ENCODE measurements around the gene MAP7.
"Not testable (repeated sequence)": the region's sequence is repeated elsewhere in the genome, so short reads cannot be mapped to it uniquely, and the experiment has no call there.

MAP7 gene

DNA sequence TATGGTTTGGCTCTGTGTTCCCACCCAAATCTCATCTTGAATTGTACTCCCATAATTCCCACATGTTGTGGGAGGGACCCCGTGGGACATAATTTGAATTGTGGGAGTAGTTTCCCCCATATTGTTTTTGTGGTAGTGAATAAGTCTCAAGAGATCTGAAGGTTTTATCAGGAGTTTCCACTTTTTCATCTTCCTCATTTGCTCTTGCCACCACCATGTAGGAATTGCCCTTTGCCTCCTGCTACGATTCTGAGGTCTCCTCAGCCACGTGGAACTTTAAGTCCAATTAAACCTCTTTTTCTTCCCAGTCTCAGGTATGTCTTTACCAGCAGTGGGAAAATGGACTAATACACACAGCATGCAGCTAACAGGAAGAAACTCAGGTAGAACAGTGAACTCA, 151.8 kb downstream of the MAP7 start:
- no peak for DNase-seq (ENCODE audit: low read depth in 2 of 2, low spot score in 1 of 2)

DNA sequence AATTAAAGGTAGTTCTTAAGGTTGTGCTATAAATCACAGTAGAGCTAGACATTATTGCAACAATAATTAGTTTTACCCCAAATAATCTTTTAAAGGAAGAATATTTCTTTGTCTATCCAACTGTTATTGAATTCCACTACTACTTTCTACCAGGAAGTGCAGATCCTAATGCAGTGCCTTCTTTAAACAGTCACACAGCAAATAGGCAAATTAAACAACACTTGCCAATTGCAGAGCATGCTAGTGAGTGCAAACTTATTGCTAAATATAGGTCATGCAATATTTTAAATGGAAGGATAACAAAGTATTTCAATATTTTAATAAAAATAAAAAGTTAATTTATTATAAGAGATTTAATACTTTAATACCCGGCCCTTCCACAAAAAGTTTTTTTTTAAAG, 153.3 kb downstream of the MAP7 start:
- DNase-seq (ENCODE audit: low read depth in 2 of 2, low spot score in 1 of 2): no peak

DNA sequence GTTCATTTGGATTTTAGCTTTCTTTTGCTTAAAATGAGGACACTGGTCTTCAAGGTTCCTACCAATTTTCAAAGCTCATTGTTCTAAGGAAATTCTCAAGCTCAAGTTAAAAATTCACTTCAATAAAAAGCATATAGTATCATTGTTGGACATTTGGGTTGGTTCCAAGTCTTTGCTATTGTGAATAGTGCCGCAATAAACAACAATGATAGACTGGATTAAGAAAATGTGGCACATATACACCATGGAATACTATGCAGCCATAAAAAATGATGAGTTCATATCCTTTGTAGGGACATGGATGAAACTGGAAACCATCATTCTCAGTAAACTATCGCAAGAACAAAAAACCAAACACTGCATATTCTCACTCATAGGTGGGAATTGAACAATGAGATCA, 159.3 kb downstream of the MAP7 start:
- DNase-seq (ENCODE audit: low read depth in 2 of 2, low spot score in 1 of 2): not testable (repeated sequence)

DNA sequence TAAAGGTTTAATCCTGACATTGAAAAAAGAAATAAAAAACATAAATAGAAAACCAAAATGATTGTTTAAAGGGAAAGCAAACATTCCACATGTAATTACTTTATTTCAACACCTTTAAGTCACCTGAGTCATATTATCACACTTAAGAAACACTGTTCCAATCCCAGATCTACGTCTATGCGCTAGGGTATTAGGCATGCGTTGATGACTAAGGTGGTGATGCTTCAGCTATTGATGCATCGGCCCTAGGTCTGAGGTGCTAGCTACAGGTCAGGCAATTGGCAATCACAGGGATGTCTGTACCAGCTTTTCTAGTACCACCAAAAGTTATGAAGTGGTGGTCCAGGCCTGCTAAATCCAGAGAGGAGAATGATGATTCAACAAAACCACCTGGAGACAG, 162.9 kb downstream of the MAP7 start:
- DNase-seq (ENCODE audit: low read depth in 2 of 2, low spot score in 1 of 2): no peak

DNA sequence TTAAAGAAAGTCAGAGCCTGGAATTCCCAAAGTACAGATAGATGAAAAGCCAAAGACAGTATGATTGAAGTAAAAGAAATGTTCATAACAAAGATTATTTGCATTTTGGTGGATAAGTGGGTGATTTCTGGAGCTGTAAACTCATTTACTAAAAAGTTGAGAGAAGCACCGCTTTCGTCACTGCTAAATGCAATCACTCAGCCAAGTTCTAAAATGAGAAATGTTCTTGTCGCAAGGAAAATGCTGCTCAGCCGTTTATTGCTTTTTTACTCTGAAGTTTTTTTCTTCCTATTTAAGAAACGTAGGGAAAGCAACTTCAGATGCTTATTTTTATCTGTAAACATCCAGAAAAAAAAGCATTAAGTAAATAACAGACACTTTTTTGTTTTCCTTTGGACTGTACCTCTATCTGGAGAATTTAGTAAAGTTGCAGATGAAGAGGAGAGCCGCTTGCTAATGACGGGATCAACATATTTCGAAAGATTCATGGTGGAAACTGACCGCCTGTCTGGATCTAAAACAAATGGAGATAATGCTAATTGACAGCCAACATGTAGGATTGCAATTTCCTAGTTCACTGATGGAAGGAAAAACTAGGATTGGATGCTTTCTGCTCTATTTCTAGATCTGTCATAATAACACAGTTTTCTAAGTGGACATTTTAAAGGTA, 166.8 kb downstream of the MAP7 start:
- no peak for DNase-seq (ENCODE audit: low read depth in 2 of 2, low spot score in 1 of 2)

DNA sequence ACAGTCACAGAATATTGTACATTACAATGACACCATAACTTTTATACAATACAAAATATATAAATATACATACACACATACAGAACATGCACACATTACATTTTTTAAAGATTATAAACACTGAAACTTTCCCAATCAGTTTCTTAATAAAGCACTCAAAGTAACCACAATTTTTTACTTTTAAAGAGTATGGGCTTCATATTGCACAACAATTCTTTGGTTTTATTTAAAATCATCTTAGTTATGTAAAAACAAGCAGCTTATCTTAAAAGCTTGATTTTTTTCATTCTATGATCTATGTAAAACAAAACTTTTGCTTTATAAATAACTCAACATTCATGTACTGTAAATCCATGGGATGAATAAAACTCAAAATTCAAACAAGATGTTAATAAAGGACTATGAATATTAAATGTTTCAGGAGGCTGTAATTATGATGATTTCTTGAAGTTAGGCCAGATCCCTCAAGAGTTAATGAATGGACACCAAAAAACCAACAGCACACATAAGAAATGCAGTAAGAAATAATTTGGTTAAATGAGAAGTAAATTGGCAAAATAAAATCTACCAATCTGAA, 167.5 kb downstream of the MAP7 start:
- DNase-seq (ENCODE audit: low read depth in 2 of 2, low spot score in 1 of 2): no peak

DNA sequence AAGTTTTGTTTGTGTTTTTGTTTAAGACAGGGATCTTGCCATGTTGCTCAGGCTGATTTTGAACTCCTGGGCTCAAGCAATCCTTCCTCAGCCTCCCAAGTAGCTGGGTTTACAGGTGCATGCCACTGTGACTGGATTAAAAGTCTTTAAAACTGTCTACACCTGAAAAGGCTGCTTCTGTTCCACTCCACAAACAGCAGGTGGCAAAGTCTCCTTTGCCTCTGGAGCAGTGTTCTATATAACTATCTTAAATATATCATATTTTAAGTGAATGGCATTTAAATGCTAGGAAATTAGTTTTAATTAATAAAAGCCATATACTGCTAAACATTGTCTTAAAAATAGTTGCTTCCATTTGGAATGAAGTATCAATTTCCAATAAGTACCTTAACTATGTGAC, 171.3 kb downstream of the MAP7 start:
- no peak for DNase-seq (ENCODE audit: low read depth in 2 of 2, low spot score in 1 of 2)

DNA sequence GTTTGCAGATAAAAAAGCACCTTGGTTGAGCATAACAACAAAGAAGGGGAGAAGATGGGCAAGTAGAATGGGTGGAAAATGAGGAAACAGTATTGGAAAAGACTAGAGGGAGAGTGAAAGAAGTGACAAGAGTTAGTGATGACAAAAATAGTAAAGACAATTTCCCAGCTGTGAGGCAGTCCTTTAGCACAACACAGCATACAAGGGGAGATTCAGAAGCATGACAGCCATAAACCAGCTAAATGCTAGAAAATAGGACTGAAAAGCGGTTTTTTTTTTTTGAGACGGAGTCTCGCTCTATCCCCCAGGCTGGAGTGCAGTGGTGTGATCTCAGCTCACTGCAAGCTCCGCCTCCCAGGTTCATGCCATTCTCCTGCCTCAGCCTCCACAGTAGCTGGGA, 174.4 kb downstream of the MAP7 start:
- DNase-seq (ENCODE audit: low read depth in 2 of 2, low spot score in 1 of 2): not testable (repeated sequence)

DNA sequence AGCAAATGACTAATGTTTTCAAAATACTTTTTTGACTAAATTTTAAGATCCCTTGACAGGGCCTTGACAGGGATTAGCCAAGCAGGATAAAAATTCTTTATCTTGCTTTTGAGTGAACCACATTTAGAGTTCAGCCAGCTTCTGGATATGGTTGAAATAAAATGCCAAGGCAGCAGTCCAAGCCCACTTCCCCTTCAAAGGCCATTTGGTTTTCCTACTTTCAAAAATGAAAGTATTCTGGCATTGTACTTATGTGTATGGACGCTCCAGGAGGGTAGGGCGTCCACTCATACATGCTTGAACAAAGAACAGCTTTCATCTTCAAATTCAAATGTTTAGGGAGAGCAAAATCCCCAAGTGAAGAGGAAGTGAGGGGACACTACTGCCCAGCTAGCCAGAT, 178.3 kb downstream of the MAP7 start:
- no peak for DNase-seq (ENCODE audit: low read depth in 2 of 2, low spot score in 1 of 2)

DNA sequence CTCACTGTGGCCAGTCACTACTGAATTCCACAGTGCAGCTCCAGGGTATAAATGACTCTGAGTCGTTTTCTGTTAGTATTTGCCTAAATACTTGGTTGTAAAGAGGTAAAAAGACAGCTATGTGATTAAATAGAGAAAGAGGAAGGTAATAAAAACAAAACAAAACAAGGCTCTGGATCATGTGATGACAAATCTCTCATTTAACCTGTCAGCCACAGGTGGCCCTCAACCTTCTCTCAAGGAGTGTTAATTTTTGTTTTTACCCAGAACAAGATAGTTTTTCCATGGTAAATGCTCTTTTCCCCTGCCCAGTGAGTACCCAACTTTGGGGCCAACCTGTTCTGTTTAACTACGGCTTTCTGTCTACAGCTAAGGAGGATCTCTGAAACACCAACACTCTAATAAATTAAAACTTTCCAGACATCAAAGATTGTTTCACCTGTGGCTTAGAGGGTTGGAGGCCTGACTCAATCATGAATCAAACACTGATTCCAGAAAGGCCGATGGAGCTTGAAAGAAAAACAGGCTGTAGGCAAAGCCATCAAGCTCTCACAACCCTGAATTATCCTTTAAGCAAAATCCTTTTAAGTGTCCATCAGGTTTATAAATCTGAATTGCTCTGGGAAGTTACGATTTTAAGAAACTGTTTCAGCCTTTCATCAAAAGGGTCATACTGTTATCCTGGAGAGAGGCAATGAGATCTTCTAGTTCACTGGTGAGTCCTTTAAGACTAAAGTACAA, 179.1 kb downstream of the MAP7 start:
- DNase-seq (ENCODE audit: low read depth in 2 of 2, low spot score in 1 of 2): no peak

DNA sequence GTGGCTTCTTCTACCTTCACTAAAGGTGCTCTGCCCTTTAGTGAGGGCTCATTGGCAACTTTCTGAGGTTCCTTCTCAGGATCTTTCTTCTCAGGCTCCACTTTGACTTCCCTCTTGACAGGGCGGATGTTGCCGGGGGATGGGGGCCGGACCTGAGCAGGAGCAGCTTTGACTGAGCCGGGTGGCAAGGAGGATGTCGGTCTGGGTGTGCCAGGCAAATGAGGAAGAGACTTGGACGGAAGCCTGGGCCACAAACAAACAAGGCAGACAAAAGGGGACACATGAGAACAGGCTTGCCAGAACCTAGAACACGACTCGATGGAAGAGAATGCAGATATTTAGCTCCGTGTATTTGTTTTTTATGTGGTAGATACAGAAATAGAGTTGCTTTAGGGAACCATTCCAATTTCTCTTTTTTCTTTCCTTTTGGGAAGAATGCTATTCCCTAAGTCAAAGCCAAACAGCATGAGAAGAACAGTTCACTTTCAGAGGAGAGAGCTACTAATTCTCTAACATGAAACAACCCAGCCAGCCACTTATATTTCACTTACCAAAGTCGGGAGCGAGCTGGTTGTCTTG, 184.4 kb downstream of the MAP7 start:
- DNase-seq (ENCODE audit: low read depth in 2 of 2, low spot score in 1 of 2): no peak

DNA sequence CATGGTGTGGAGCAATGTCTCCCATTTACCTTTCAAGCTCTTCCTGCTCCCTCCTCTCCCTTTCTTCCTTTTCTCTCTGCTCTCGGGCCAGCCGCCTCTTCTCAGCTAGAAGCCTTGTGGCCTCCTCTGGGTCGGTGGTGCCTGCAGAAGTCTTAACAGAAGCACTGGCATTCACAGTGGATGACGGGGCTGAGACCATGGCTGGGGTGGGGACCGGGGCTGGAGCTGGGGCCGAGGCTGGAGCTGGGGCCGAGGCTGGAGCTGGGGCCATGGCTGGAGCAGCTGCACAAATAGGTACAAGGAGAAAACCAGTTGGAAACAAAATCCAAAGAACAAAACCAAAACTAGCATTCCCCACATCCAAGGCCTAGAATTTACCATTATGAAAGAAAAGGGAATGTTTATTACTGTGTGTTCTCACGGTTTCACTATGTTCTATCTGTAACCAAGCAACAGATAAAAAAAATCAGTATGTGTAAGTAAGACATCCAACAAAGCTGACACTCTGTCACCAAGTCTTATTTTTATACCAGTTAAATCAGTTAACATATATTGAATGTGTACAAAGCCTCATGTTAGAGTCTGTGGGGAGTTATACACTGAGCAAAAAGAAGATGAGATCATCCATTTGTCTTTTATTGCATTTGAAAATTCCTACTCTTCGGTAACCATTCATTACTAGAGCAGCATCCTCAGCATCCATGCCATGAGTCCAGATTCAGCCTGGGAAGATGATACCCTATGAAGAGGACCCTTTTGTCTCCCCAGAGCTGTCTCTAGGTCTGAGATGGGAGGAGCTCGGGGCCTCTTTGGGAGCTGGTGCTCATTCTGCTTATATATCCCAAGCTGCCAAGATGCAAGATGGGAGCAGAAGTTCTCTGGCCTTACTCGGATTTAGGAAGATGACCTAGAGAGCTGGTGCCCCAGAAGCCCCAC, 187.5 kb downstream of the MAP7 start:
- no peak for DNase-seq (ENCODE audit: low read depth in 2 of 2, low spot score in 1 of 2)

DNA sequence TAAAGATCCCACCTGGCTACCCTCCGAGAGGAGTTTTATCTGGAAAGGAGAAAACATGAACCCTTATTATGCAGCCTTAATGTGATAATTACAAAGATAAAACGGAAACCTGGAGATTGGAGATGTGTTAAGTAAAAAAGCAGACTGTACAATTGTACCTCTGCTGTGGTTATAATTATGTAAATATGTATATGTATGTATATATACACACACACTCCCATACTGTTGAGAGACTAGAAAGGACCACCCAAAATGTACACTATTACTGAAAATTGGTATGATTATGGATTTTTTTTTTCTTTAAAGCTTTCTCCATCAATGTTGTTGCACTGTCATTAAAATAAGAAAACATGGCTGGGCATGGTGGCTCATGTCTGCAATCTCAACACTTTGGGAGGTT, 188.4 kb downstream of the MAP7 start:
- DNase-seq (ENCODE audit: low read depth in 2 of 2, low spot score in 1 of 2): no peak

DNA sequence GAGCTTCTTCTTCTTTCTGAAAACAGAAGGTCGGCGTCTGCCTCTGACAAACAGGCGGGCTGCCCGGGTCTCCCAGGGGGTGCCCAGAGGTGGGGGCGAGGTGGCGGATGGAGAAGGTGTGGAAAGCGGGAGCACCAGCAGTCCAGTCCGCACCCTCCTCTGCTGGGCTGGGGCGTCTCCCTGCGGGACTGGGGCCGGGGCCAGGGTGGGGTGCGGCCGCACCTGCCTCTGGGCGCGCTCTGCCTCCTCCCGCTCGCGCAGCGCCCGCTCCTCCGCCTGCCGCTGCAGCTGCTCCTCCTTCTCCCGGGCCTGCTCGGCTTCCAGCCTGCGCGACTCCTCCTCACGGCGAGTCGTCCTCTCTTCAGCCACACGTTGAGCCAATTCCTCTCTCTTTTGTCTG, 189.4 kb downstream of the MAP7 start:
- DNase-seq (ENCODE audit: low read depth in 2 of 2, low spot score in 1 of 2): no peak

DNA sequence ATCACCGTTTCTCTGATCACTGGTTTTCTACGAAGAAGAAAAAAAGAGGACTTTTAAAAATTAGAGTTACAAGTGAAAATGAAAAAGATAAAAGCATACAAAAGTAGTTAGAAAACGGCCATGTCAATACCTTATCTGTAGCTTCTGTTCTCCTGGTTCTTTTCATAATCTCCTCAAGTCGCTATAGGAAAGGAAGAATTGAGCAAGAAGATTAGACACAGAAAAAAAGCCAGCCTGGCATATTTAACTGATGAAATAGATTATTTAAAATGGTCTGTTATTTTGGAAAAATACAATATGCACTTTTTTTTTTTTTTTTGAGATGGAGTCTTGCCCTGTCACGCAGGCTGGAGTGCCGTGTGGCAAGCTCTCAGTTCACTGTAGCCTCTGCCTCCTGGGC, 190.4 kb downstream of the MAP7 start:
- no peak for DNase-seq (ENCODE audit: low read depth in 2 of 2, low spot score in 1 of 2)

DNA sequence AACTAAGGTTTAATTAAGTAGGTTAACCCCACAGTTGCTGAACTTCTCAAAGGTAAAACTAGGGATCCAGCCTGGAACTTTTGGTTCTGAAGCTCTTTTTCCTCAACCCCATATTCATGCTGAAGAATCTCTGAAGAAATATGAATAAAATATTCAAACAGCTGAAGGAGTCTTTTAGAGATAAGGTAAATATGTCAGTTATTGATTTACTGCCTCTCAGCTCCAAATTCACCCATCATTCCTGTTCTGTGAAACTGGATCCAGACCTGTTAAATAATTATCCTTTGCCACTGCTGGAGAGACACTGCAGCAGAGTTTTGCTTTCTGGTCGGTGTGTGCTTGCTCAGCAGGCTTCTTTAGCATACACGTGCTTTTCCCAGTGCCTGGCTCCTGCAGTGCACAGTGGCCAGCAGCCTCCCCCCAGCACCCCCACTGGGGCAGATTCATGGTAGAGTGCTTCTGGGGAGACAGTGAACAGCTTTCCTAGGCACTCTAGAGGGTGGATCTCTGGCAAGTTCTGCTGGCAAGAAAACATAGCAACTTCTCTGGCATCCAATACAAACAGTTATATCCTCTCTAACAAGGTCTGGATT, 198.6 kb downstream of the MAP7 start:
- DNase-seq (ENCODE audit: low read depth in 2 of 2, low spot score in 1 of 2): no peak

DNA sequence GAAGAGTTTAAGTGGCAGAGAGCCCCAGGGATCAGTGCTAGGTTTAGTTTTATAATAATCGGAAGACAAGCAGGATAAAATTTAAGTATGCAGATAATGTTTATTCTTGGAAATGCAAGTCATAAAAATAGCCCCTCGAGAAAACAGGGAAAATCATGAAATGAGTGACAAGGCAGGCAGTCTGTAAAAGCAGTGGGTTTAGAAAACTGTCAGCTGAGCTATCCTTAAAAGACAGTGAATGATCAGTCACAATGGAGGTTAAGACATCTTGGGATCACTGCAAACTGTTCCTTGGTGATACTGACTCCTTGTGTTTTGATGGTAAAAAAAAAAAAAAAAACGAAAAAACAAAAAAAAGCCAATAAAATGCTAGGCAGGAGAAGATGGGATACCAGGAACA, 199.3 kb downstream of the MAP7 start:
- no peak for DNase-seq (ENCODE audit: low read depth in 2 of 2, low spot score in 1 of 2)

DNA sequence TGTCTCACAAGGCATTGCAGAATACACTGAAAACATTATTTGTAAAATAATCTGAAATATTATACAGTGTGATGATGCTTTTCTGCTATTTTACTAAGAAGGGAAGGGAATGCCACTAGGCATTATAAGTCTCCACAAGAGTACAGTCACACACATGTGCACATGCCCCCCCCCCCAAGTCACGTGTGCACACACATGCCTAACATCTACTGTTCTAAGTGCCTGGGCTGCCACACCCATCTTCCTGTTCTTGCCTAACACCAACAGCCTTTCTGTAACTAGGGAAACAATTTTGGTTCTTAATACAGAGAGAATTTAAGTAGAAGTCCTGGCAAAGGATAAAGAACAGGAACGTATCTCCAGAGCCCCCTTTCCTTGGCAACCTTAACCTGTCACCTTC, 202.4 kb downstream of the MAP7 start:
- no peak for DNase-seq (ENCODE audit: low read depth in 2 of 2, low spot score in 1 of 2)

DNA sequence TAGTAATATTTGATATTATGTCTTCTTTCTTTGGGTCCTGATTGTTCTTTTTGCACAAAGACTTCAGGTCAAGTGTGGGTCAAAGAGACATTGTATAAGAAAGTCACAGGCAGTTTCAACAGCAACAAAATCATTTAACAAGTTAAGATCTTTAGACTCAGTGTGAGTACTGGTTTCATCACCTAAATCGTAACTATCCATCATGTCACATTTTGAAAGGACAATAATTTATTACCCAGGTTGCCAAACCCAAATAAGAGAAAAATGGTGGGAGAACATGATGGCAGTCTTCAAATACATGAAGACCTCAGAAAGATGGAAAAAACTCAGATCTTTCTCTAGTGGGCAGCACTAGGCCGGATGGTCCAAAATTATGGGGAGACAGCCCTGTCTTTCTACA, 205.1 kb downstream of the MAP7 start:
- DNase-seq (ENCODE audit: low read depth in 2 of 2, low spot score in 1 of 2): no peak

DNA sequence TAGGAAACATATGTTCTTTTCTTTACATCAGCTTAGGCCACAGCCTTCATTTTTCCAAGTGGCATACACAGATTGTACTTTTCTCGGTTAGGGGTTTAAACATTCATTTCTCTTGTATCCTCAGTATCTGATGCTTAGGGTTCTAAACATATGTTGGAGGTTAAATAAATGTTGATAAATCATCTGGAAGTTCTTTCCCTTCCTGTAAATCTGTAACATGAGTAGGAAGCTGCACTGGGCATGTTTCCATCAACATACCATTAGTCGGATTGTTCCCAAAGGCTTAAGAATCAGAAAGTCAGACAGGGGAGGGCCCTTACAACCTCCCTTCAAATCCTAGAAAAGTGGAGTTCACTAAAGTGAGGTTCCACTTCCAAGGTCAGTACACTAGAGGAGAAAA, 205.8 kb downstream of the MAP7 start:
- DNase-seq (ENCODE audit: low read depth in 2 of 2, low spot score in 1 of 2): no peak

DNA sequence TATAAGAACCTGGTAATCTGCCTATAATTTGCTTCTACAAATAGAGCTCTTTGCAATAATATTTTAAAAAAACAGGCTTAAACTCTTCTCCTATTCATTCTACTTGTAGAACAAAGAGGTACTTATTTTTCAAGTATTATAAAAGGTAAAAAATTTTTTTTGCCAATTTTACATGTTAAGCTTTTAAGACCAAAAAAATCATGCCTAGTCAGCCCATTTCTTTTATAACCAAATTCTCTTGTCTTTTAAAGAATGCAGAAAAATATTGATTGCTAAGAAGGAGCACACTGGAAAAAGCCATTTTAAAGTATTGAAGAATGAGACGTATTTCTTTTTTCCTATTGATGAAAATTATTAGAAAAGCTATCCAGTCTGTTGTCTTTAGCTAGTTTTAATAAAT, 206.5 kb downstream of the MAP7 start:
- no peak for DNase-seq (ENCODE audit: low read depth in 2 of 2, low spot score in 1 of 2)

All from stimulated activated CD8-positive, alpha-beta memory T cell treated with anti-CD3 and anti-CD28 coated beads, Interleukin-4, amount 100 ng/mL, for 1 hour (primary cell).